Subcutaneous adipose tissue (tissue), 4 donors: ENCODE measurements around the gene TM2D3. TPM values are rescaled to one million over a fixed set of nuclear protein-coding genes. Genes with fewer than 3 reads are reported as not detected.

Source experiments
- CTCF ChIP-seq: fragments of 450-650 bp; IDR thresholded peaks from one replicate; pipeline ENCODE4 v1.5.1; 2016; ENCODE audit warnings: low read depth, mild to moderate bottlenecking, control low read depth, antibody characterized with exemption, moderate library complexity
- total RNA-seq, 4 donors: library from RNA; depleted of rRNA; stranded (reverse); fragments of >200 nt; gene quantifications; one replicate each; pipeline ENCODE4 v1.1.0, GENCODE V29; 2016

TM2D3 gene
- 10 to 100 TPM; 38.4 to 60.7 (median 47.7) TPM for total RNA-seq

GRCh38 chr15:101652098-101652785 lies at the start of gene TM2D3:
TSS of gene TM2D3 (minus strand) at chr15:101652381. CDS start at chr15:101652361, 20 bp downstream.
- TF ChIP-seq CTCF: no peak

GRCh38 chr15:101698314-101698713 lies 46.1 kb upstream of the TM2D3 start:
- no peak for TF ChIP-seq CTCF

DNA sequence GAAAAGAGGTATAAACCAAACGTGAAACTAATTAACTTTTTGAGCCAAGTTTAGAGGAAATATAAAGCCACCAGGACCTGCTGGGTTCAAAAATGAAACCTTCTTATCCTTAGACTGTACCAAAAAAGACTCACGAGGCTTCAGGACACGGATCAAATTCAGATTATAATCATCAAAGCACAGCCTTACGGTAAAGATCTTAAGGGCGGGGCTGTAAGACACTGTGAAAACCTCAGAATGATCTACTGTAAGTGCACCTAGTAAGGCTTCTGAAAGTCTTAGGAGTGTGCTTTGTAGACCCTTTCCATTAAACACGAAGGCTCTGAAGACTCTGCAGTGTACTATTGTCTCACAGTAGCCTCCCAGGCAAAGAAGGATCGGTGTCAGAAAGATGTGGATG lies 45.3 kb upstream of the TM2D3 start:
- no peak for TF ChIP-seq CTCF

- TF ChIP-seq CTCF: no peak
Observed at GRCh38 chr15:101696829-101697228, 44.6 kb upstream of the TM2D3 start.

- no peak for TF ChIP-seq CTCF
Observed at GRCh38 chr15:101694261-101694660, 42.1 kb upstream of the TM2D3 start.

DNA sequence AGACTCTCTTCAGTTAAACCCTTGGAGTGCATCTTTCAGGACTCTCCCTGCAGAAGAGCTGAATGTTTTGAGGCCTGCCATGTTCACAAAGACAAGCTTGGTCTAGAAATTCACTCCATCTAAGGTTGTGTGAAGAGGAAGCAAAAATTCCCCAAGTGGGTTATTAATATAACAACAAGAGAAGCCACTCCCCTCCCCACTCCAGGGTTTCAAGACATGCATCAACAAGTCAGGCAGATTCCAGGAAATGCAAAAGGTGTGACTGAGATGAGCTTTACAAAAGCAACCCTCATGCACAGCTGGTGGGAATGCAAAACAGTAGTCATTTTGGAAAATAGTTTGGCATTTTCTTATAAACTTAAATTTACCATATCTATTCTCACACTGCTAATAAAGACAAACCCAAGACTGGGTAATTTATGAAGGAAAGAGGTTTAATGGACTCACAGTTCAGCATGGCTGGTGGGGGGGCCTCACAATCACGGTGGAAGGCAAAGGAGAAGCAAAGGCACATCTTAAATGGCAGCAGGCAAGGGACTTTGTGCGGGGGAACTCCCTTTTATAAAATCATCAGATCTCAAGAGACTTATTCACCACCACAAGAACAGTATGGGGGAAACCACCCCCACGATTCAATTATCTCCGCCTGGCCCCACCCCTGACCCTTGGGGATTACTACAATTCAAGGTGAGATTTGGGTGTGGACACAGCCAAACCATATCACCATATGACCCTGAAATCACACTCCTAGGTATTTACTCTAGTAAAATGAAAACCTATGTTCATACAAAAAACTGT lies 40.8 kb upstream of the TM2D3 start:
- TF ChIP-seq CTCF: no peak

DNA sequence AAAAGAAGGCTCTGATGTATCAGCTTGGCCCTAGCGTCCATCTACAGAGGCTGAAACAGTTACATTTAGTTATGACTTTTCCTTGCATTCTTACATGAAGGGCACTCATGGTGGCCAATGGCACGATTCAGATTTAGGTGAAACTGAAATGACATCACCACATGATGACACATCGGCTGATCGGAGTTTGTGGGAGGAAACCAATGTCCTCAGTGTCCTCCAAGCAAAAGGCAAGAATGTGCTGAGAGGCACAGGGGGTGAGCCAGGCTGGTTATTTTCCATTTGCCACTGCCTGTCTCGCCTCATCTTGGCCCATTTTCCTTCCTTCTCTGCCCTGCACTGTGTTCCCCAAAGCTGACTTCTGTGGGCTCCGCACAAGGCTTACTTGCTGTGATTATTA lies 37.7 kb upstream of the TM2D3 start:
- TF ChIP-seq CTCF: no peak
